ENCODE results near the gene GOLIM4.
"Not testable (repeated sequence)": the region's sequence is repeated elsewhere in the genome, so short reads cannot be mapped to it uniquely, and the experiment has no call there.

Gene GOLIM4

GRCh38 chr3:168011280-168011679 lies 84.4 kb downstream of the GOLIM4 start:
- 0 out of 2 replicates have a peak overlapping the region, but pooled peaks have one; percentile 14 for H3K27ac ChIP-seq (ENCODE audit: low read depth, low read length)
- H3K27me3 ChIP-seq (ENCODE audit: control insufficient read depth, insufficient read depth, low read length); H3K4me1 ChIP-seq (ENCODE audit: control insufficient read depth, insufficient read depth, low read length); H3K9me3 ChIP-seq (ENCODE audit: control insufficient read depth, insufficient read depth, low read depth, low read length): not testable (repeated sequence)
- H3K36me3 ChIP-seq (ENCODE audit: control insufficient read depth, insufficient read depth, low read length): peaks cover 14% of the 10 kb centered on the region
- peak overlapping the region; percentile 68 for H3K9ac ChIP-seq (ENCODE audit: low read length)
- H3K4me3 ChIP-seq (ENCODE audit: low read depth, low read length): peak overlapping the region; percentile 49

GRCh38 chr3:168006584-168006983 lies 89.1 kb downstream of the GOLIM4 start:
- H3K4me1 ChIP-seq (ENCODE audit: control insufficient read depth, insufficient read depth, low read length): no peaks in the 10 kb centered on the region
- no peak overlapping the region for H3K27ac ChIP-seq (ENCODE audit: low read depth, low read length)
- peaks cover 6% of the 10 kb centered on the region; the same call in 1 of the 2 replicates for H3K9me3 ChIP-seq (ENCODE audit: control insufficient read depth, insufficient read depth, low read depth, low read length)
- H3K27me3 ChIP-seq (ENCODE audit: control insufficient read depth, insufficient read depth, low read length): no peaks in the 10 kb centered on the region
- peaks cover 14% of the 10 kb centered on the region for H3K36me3 ChIP-seq (ENCODE audit: control insufficient read depth, insufficient read depth, low read length)
- no peak overlapping the region for H3K9ac ChIP-seq (ENCODE audit: low read length)
- H3K4me3 ChIP-seq (ENCODE audit: low read depth, low read length): no peak overlapping the region

- H3K4me3 ChIP-seq (ENCODE audit: low read depth, low read length): no peak overlapping the region
- no peaks in the 10 kb centered on the region for H3K36me3 ChIP-seq (ENCODE audit: control insufficient read depth, insufficient read depth, low read length)
- H3K27ac ChIP-seq (ENCODE audit: low read depth, low read length): no peak overlapping the region
- no peaks in the 10 kb centered on the region for H3K27me3 ChIP-seq (ENCODE audit: control insufficient read depth, insufficient read depth, low read length)
- H3K9me3 ChIP-seq (ENCODE audit: control insufficient read depth, insufficient read depth, low read depth, low read length): peaks cover 6% of the 10 kb centered on the region; the same call in 1 of the 2 replicates
- no peaks in the 10 kb centered on the region for H3K4me1 ChIP-seq (ENCODE audit: control insufficient read depth, insufficient read depth, low read length)
- no peak overlapping the region for H3K9ac ChIP-seq (ENCODE audit: low read length)
Observed at GRCh38 chr3:168003911-168004310, 91.8 kb downstream of the GOLIM4 start.

GRCh38 chr3:168002786-168003368 lies 92.8 kb downstream of the GOLIM4 start:
- H3K9ac ChIP-seq (ENCODE audit: low read length): no peak overlapping the region
- peaks cover 6% of the 10 kb centered on the region; the same call in 1 of the 2 replicates for H3K9me3 ChIP-seq (ENCODE audit: control insufficient read depth, insufficient read depth, low read depth, low read length)
- H3K36me3 ChIP-seq (ENCODE audit: control insufficient read depth, insufficient read depth, low read length): no peaks in the 10 kb centered on the region
- H3K27me3 ChIP-seq (ENCODE audit: control insufficient read depth, insufficient read depth, low read length): no peaks in the 10 kb centered on the region
- no peaks in the 10 kb centered on the region for H3K4me1 ChIP-seq (ENCODE audit: control insufficient read depth, insufficient read depth, low read length)
- H3K4me3 ChIP-seq (ENCODE audit: low read depth, low read length): no peak overlapping the region
- no peak overlapping the region for H3K27ac ChIP-seq (ENCODE audit: low read depth, low read length)

GRCh38 chr3:168001244-168001643 lies 94.5 kb downstream of the GOLIM4 start:
- Histone ChIP-seq H3K9ac (ENCODE audit: low read length) (no peak overlapping the region), H3K9me3 (ENCODE audit: control insufficient read depth, insufficient read depth, low read depth, low read length) (peaks cover 6% of the 10 kb centered on the region; the same call in 1 of the 2 replicates), H3K36me3 (ENCODE audit: control insufficient read depth, insufficient read depth, low read length) (no peaks in the 10 kb centered on the region), H3K4me1 (ENCODE audit: control insufficient read depth, insufficient read depth, low read length) (no peaks in the 10 kb centered on the region), H3K4me3 (ENCODE audit: low read depth, low read length) (no peak overlapping the region), H3K27me3 (ENCODE audit: control insufficient read depth, insufficient read depth, low read length) (no peaks in the 10 kb centered on the region), H3K27ac (ENCODE audit: low read depth, low read length) (no peak overlapping the region)

GRCh38 chr3:167998253-167998652 lies 97.5 kb downstream of the GOLIM4 start:
- Histone ChIP-seq H3K27ac (ENCODE audit: low read depth, low read length) (no peak overlapping the region), H3K9me3 (ENCODE audit: control insufficient read depth, insufficient read depth, low read depth, low read length) (peaks cover 6% of the 10 kb centered on the region; the same call in 1 of the 2 replicates), H3K27me3 (ENCODE audit: control insufficient read depth, insufficient read depth, low read length) (no peaks in the 10 kb centered on the region), H3K9ac (ENCODE audit: low read length) (no peak overlapping the region), H3K36me3 (ENCODE audit: control insufficient read depth, insufficient read depth, low read length) (no peaks in the 10 kb centered on the region), H3K4me1 (ENCODE audit: control insufficient read depth, insufficient read depth, low read length) (no peaks in the 10 kb centered on the region), H3K4me3 (ENCODE audit: low read depth, low read length) (no peak overlapping the region)

GRCh38 chr3:167996514-167996913 lies 99.2 kb downstream of the GOLIM4 start:
- H3K27me3 ChIP-seq (ENCODE audit: control insufficient read depth, insufficient read depth, low read length): no peaks in the 10 kb centered on the region
- H3K27ac ChIP-seq (ENCODE audit: low read depth, low read length): no peak overlapping the region
- no peak overlapping the region for H3K9ac ChIP-seq (ENCODE audit: low read length)
- no peak overlapping the region for H3K4me3 ChIP-seq (ENCODE audit: low read depth, low read length)
- H3K9me3 ChIP-seq (ENCODE audit: control insufficient read depth, insufficient read depth, low read depth, low read length): no peaks in the 10 kb centered on the region
- no peaks in the 10 kb centered on the region for H3K36me3 ChIP-seq (ENCODE audit: control insufficient read depth, insufficient read depth, low read length)
- H3K4me1 ChIP-seq (ENCODE audit: control insufficient read depth, insufficient read depth, low read length): no peaks in the 10 kb centered on the region

GRCh38 chr3:167992381-167992780 lies 103.3 kb downstream of the GOLIM4 start:
- Histone ChIP-seq H3K27me3 (ENCODE audit: control insufficient read depth, insufficient read depth, low read length) (no peaks in the 10 kb centered on the region), H3K27ac (ENCODE audit: low read depth, low read length) (no peak overlapping the region), H3K4me3 (ENCODE audit: low read depth, low read length) (no peak overlapping the region)

GRCh38 chr3:167991213-167991612 lies 104.5 kb downstream of the GOLIM4 start:
- Histone ChIP-seq H3K9me3 (ENCODE audit: control insufficient read depth, insufficient read depth, low read depth, low read length) (no peaks in the 10 kb centered on the region), H3K27ac (ENCODE audit: low read depth, low read length) (no peak overlapping the region), H3K4me3 (ENCODE audit: low read depth, low read length) (no peak overlapping the region), H3K36me3 (ENCODE audit: control insufficient read depth, insufficient read depth, low read length) (no peaks in the 10 kb centered on the region), H3K4me1 (ENCODE audit: control insufficient read depth, insufficient read depth, low read length) (no peaks in the 10 kb centered on the region), H3K27me3 (ENCODE audit: control insufficient read depth, insufficient read depth, low read length) (no peaks in the 10 kb centered on the region), H3K9ac (ENCODE audit: low read length) (no peak overlapping the region)

More at GRCh38 chr3:167992381-167992780, 103.3 kb downstream of the GOLIM4 start:
- Histone ChIP-seq H3K36me3 (ENCODE audit: control insufficient read depth, insufficient read depth, low read length) (no peaks in the 10 kb centered on the region), H3K4me1 (ENCODE audit: control insufficient read depth, insufficient read depth, low read length) (no peaks in the 10 kb centered on the region), H3K9ac (ENCODE audit: low read length) (no peak overlapping the region), H3K9me3 (ENCODE audit: control insufficient read depth, insufficient read depth, low read depth, low read length) (no peaks in the 10 kb centered on the region)

GRCh38 chr3:167989999-167990398 lies 105.7 kb downstream of the GOLIM4 start:
- Histone ChIP-seq H3K36me3 (ENCODE audit: control insufficient read depth, insufficient read depth, low read length) (no peaks in the 10 kb centered on the region), H3K9me3 (ENCODE audit: control insufficient read depth, insufficient read depth, low read depth, low read length) (no peaks in the 10 kb centered on the region), H3K27ac (ENCODE audit: low read depth, low read length) (no peak overlapping the region), H3K9ac (ENCODE audit: low read length) (no peak overlapping the region), H3K4me1 (ENCODE audit: control insufficient read depth, insufficient read depth, low read length) (no peaks in the 10 kb centered on the region), H3K4me3 (ENCODE audit: low read depth, low read length) (no peak overlapping the region), H3K27me3 (ENCODE audit: control insufficient read depth, insufficient read depth, low read length) (no peaks in the 10 kb centered on the region)

- no peak overlapping the region for H3K4me3 ChIP-seq (ENCODE audit: low read depth, low read length)
- no peaks in the 10 kb centered on the region for H3K4me1 ChIP-seq (ENCODE audit: control insufficient read depth, insufficient read depth, low read length)
- no peak overlapping the region for H3K9ac ChIP-seq (ENCODE audit: low read length)
- no peaks in the 10 kb centered on the region for H3K36me3 ChIP-seq (ENCODE audit: control insufficient read depth, insufficient read depth, low read length)
- no peak overlapping the region for H3K27ac ChIP-seq (ENCODE audit: low read depth, low read length)
- H3K9me3 ChIP-seq (ENCODE audit: control insufficient read depth, insufficient read depth, low read depth, low read length): no peaks in the 10 kb centered on the region
- no peaks in the 10 kb centered on the region for H3K27me3 ChIP-seq (ENCODE audit: control insufficient read depth, insufficient read depth, low read length)
Observed at GRCh38 chr3:167989066-167989465, 106.7 kb downstream of the GOLIM4 start.

Measured in HUES6 (cell line).